K562 (cell line): ENCODE results near the gene IGDCC3. TPM values are rescaled to one million over a fixed set of nuclear protein-coding genes. Genes with fewer than 3 reads are reported as not detected.

Experiments used
- ATAC-seq: fragments of 200-7000 bp; cut with Tn5 transposase; 3 replicates; pipeline ENCODE4 v1.9.1; 2020; ENCODE audit warnings: moderate library complexity
- BruUV-seq: library from RNA; stranded (reverse); fragments of 400-500 nt; replicated peaks from 2 replicates; lab custom pipeline; 2021; lab: Mats Ljungman, UMichigan
- CTCF ChIA-PET: fragments of 300-600 bp; formaldehyde crosslinking; extraction: SDS; loops from one replicate; lab custom pipeline; 2021; ENCODE audit warnings: low intra/inter-chr PET ratio; lab: Yijun Ruan, JAX
- POLR2A ChIA-PET: fragments of 300-600, 350-650 bp; sonication (Branson Sonifier 250); formaldehyde crosslinking; extraction: SDS; loops from one replicate; lab custom pipeline; 2021; ENCODE audit warnings: antibody characterized with exemption, inconsistent platforms; lab: Yijun Ruan, JAX
- DNase-seq, 4 experiments: peaks; one replicate each; pipeline versions ENCODE4 v3.0.0 to v3.0.0-alpha.2; 2011 to 2018; ENCODE audit warnings: low spot score in 3 of 4, mixed read lengths in 3 of 4; ENCODE audit errors: extremely low read depth in 1 of 4
- FAIRE-seq: peaks from 2 replicates; lab custom pipeline; 2011; peaks lifted over from hg19 to GRCh38; lab: Jason Lieb, UNC
- H2AFZ ChIP-seq: 2 replicates; pipeline ENCODE4 v1.6.0; 2011; ENCODE audit warnings: low read depth, low read length, control low read depth, inconsistent platforms
- H3K27ac ChIP-seq: fragments of 200-600 bp; 3 replicates; pipeline ENCODE4 v1.8.0; 2011; ENCODE audit warnings: low read depth, mild to moderate bottlenecking, control low read depth, inconsistent platforms, low read length, moderate library complexity, mixed read lengths; ENCODE audit errors: extremely low read depth
- H3K27me3 ChIP-seq, 2 experiments: fragments of 300-600 bp in 1 of 2; 2 replicates in 1 of 2; 3 replicates in 1 of 2; pipeline versions ENCODE4 v1.6.0 to v1.8.0; 2011; ENCODE audit warnings: inconsistent platforms in 2 of 2, low read length in 2 of 2, mild to moderate bottlenecking in 1 of 2, mixed read lengths in 1 of 2, moderate library complexity in 1 of 2; ENCODE audit not compliant: control insufficient read depth in 2 of 2, insufficient read depth in 2 of 2
- H3K36me3 ChIP-seq: fragments of 300-600 bp; 3 replicates; pipeline ENCODE4 v1.8.0; 2011; ENCODE audit warnings: mild to moderate bottlenecking, low read length, inconsistent platforms; ENCODE audit not compliant: control insufficient read depth, insufficient read depth
- H3K4me1 ChIP-seq, 2 experiments: fragments of 200-600 bp in 1 of 2; replicated peaks in 1 of 2; 2 replicates in 1 of 2; 3 replicates in 1 of 2; pipeline versions ENCODE4 v1.5.1 to v1.8.0; 2011; ENCODE audit warnings: inconsistent platforms in 2 of 2, low read length in 2 of 2, mild to moderate bottlenecking in 1 of 2, mixed read lengths in 1 of 2, moderate library complexity in 1 of 2; ENCODE audit not compliant: control insufficient read depth in 2 of 2, insufficient read depth in 2 of 2
- H3K4me2 ChIP-seq: 2 replicates; pipeline ENCODE4 v1.6.1; 2011; ENCODE audit warnings: low read length, control low read depth, inconsistent platforms, mixed read lengths; ENCODE audit not compliant: insufficient read depth
- H3K4me3 ChIP-seq: fragments of 200-600 bp; sonication (generic), shearing (Covaris generic); 2 replicates; pipeline ENCODE4 v1.5.1; 2016; ENCODE audit warnings: control low read depth, inconsistent platforms
- H3K79me2 ChIP-seq: fragments of 200-600 bp; 3 replicates; pipeline ENCODE4 v1.8.0; 2011; ENCODE audit warnings: low read length, inconsistent platforms; ENCODE audit not compliant: control insufficient read depth, insufficient read depth
- H3K9ac ChIP-seq, 2 experiments: 2 replicates each; pipeline versions ENCODE4 v1.6.0 to v1.6.1; 2011; ENCODE audit warnings: low read depth in 2 of 2, low read length in 2 of 2, control low read depth in 1 of 2, inconsistent platforms in 1 of 2, mild to moderate bottlenecking in 1 of 2, mixed read lengths in 1 of 2; ENCODE audit not compliant: insufficient read depth in 1 of 2
- H3K9me1 ChIP-seq: one replicate; pipeline ENCODE4 v1.6.0; 2011; ENCODE audit warnings: inconsistent platforms, mild to moderate bottlenecking, low read length, moderate library complexity; ENCODE audit not compliant: control insufficient read depth, insufficient read depth
- H3K9me3 ChIP-seq: replicated peaks from 2 replicates; pipeline ENCODE4 v1.5.1; 2011; ENCODE audit warnings: low read depth, low read length, inconsistent platforms; ENCODE audit not compliant: control insufficient read depth, insufficient read depth
- H4K20me1 ChIP-seq: replicated peaks from 2 replicates; pipeline ENCODE4 v1.6.1; 2011; ENCODE audit warnings: low read length, inconsistent platforms, mixed read lengths; ENCODE audit not compliant: control insufficient read depth, insufficient read depth
- MEF2A ChIP-seq: IDR thresholded peaks from 2 replicates; pipeline ENCODE4 v1.6.1; 2011; ENCODE audit warnings: low read depth, mild to moderate bottlenecking, low read length, moderate library complexity; ENCODE audit not compliant: control insufficient read depth
- SOX6 ChIP-seq: fragments of 450-650 bp; IDR thresholded peaks from 2 replicates; pipeline ENCODE4 v1.6.1; 2014; ENCODE audit warnings: mild to moderate bottlenecking
- THRB ChIP-seq: fragments of 450-650 bp; formaldehyde crosslinking; conservative IDR thresholded peaks from 2 replicates; pipeline ENCODE4 v1.4.0; 2022; ENCODE audit warnings: mild to moderate bottlenecking, missing genetic modification characterization
- WGBS: fragments of 100-300 bp; shearing (Covaris generic); methylation state at CpG from one replicate; pipeline ENCODE4 v1.1.6; 2016; ENCODE audit warnings: low coverage, mixed read lengths; ENCODE audit not compliant: insufficient coverage; ENCODE audit errors: missing lambda C conversion rate; 5-methylcytosine and 5-hydroxymethylcytosine counted together
- in situ Hi-C: fragments of 300-500 bp; cut with MboI; formaldehyde crosslinking; loops from 4 replicates; pipeline ENCODE4 v1.15.0; 2018; ENCODE audit warnings: inconsistent platforms, mixed read lengths
- intact Hi-C: fragments of 100-400 bp; cut with micrococcal nuclease; formaldehyde crosslinking; loops from 2 replicates; pipeline ENCODE4 v1.14.2; 2022
- polyA plus RNA-seq, 8 experiments: library from polyadenylated mRNA; depleted of rRNA in 4 of 8; stranded (reverse) in 5 of 8; unstranded in 3 of 8; fragments of >200 nt; fragmentation: Nextera tagmentation in 2 of 8; fragmentation: Illumina TruSeq in 1 of 8; extraction: Ambion mirVana in 2 of 8; extraction: Trizol in 1 of 8; gene quantifications; 2 replicates each; pipeline versions ENCODE4 v1.2.1 to v1.2.3, GENCODE V29; 2011 to 2014; ENCODE audit warnings: inconsistent platforms in 1 of 8, missing spikeins in 1 of 8
- total RNA-seq, 7 experiments: library from RNA; depleted of rRNA in 6 of 7; stranded (reverse); fragments of >200 nt in 6 of 7; fragmentation: Illumina TruSeq in 2 of 7; extraction: Trizol in 2 of 7; gene quantifications; 2 replicates each; pipeline versions ENCODE4 v1.2.1 to v1.2.3, GENCODE V29; 2011 to 2021; ENCODE audit warnings: low replicate concordance in 1 of 7

The IGDCC3 gene
- total and polyA plus RNA-seq, 9 of the 15 experiments (the other 6 are each of a cell fraction or from before 2014, with no cell fraction given) = not detected

- no peaks in the 10 kb centered on the region for H3K36me3 ChIP-seq
- intact Hi-C loops = loop anchor here (10.0 kb wide), 1 partner anchor 323 kb away; no protein-coding TSS in a partner anchor
- no peak overlapping the region for H2AFZ ChIP-seq
- H3K4me1 ChIP-seq = no peaks in the 10 kb centered on the region; a peak in 1 of 5 replicates
- no peaks in the 10 kb centered on the region for H3K79me2 ChIP-seq
- FAIRE-seq (no peak), ATAC-seq (no peak), DNase-seq (peak in 1 of 4 experiments; percentile 6)
- no peaks in the 10 kb centered on the region for H3K9me1 ChIP-seq
- TF ChIP-seq THRB (no peak), MEF2A (no peak), SOX6 (no peak)
- 8% methylated on average over 3 of the region's 3 CpGs for WGBS
- no peaks in the 10 kb centered on the region for H3K9me3 ChIP-seq
- peaks cover 14 to 28% of the 10 kb centered on the region in 2 experiments for H3K27me3 ChIP-seq
- H3K4me3 ChIP-seq = no peak overlapping the region
- H3K4me2 ChIP-seq = no peak overlapping the region
- no TSS peak for BruUV-seq
- H4K20me1 ChIP-seq = 0 out of 2 replicates have a peak, but pooled peaks cover 3% of the 10 kb centered on the region
- in situ Hi-C loops = no loop called here
- POLR2A ChIA-PET = no interaction called here
- H3K9ac ChIP-seq = no peak overlapping the region
- CTCF ChIA-PET = no interaction called here
- H3K27ac ChIP-seq = no peak overlapping the region
These were observed 66.0 kb downstream of the IGDCC3 start for GRCh38 chr15:65311760-65312159.
